HG03575 (cell line): ENCODE results near the gene TP63.

ENCODE experiments used
- ATAC-seq: cut with Tn5 transposase; IDR thresholded peaks from one replicate; pipeline ENCODE4 v1.9.1; 2021; ENCODE audit not compliant: unreplicated experiment, insufficient number of reproducible peaks, low FRiP score; ENCODE audit errors: extremely low read depth

The TP63 gene

GRCh38 chr3:189871418-189871817 lies 240.2 kb downstream of the TP63 start:
- ATAC-seq: no peak

- ATAC-seq: no peak
These were observed 252.0 kb downstream of the TP63 start for GRCh38 chr3:189883113-189883753.

GRCh38 chr3:189890496-189890895 lies 259.3 kb downstream of the TP63 start:
- ATAC-seq: no peak

GRCh38 chr3:189896533-189896932 lies 265.3 kb downstream of the TP63 start:
- no peak for ATAC-seq

GRCh38 chr3:189897406-189897805 lies 266.2 kb downstream of the TP63 start:
- ATAC-seq: no peak

GRCh38 chr3:189898559-189899153 lies 267.5 kb downstream of the TP63 start:
- ATAC-seq: no peak

GRCh38 chr3:189899186-189899585 lies 268.0 kb downstream of the TP63 start:
- no peak for ATAC-seq

- no peak for ATAC-seq
These were observed 269.4 kb downstream of the TP63 start for GRCh38 chr3:189900578-189900977.

GRCh38 chr3:189901481-189901880 lies 270.3 kb downstream of the TP63 start:
- no peak for ATAC-seq

GRCh38 chr3:189902230-189903186 lies 271.3 kb downstream of the TP63 start:
- ATAC-seq: no peak

- ATAC-seq: no peak
These were observed 272.5 kb downstream of the TP63 start for GRCh38 chr3:189903562-189904250.

GRCh38 chr3:189907803-189908202 lies 276.6 kb downstream of the TP63 start:
- no peak for ATAC-seq

GRCh38 chr3:189908646-189909045 lies 277.5 kb downstream of the TP63 start:
- no peak for ATAC-seq

- ATAC-seq: no peak
These were observed 277.9 kb downstream of the TP63 start for GRCh38 chr3:189909139-189909538.

GRCh38 chr3:189909573-189909972 lies 278.4 kb downstream of the TP63 start:
- ATAC-seq: no peak

- ATAC-seq: no peak
These were observed 279.8 kb downstream of the TP63 start for GRCh38 chr3:189911001-189911400.

GRCh38 chr3:189914799-189915198 lies 283.6 kb downstream of the TP63 start:
- no peak for ATAC-seq

- ATAC-seq: no peak
These were observed 290.6 kb downstream of the TP63 start for GRCh38 chr3:189921770-189922169.
